DMS153 treated with DMSO at 0.1 percent for 48 hours (cell line): Measurements from ENCODE around the gene MYL11.

Experiments used
- DNase-seq: peaks from one replicate; lab custom pipeline; 2025; ENCODE audit not compliant: unreplicated experiment; lab: John Stamatoyannopoulos, UW

MYL11 gene

GRCh38 chr16:30416624-30417528, 42.3 kb downstream of the MYL11 start:
- DNase-seq = no peak

DNA sequence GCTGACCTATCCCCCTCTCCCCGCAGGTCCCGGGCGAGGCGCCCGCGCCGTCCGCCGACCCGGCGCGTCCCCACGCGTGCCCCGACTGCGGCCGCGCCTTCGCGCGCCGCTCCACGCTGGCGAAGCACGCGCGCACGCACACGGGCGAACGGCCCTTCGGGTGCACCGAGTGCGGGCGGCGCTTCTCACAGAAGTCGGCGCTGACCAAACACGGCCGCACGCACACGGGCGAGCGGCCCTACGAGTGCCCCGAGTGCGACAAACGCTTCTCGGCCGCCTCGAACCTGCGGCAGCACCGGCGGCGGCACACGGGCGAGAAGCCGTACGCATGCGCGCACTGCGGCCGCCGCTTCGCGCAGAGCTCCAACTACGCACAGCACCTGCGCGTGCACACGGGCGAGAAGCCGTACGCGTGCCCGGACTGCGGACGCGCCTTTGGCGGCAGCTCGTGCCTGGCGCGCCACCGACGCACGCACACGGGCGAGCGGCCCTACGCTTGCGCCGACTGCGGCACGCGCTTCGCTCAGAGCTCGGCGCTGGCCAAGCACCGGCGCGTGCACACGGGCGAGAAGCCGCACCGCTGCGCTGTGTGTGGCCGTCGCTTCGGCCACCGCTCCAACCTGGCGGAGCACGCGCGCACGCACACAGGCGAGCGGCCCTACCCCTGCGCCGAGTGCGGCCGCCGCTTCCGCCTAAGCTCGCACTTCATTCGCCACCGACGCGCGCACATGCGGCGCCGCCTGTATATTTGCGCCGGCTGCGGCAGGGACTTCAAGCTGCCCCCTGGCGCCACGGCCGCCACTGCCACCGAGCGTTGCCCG, 43.1 kb downstream of the MYL11 start:
- DNase-seq = peak; percentile 88

- DNase-seq = no peak
Measured at GRCh38 chr16:30418350-30419181, 44.0 kb downstream of the MYL11 start.

DNA sequence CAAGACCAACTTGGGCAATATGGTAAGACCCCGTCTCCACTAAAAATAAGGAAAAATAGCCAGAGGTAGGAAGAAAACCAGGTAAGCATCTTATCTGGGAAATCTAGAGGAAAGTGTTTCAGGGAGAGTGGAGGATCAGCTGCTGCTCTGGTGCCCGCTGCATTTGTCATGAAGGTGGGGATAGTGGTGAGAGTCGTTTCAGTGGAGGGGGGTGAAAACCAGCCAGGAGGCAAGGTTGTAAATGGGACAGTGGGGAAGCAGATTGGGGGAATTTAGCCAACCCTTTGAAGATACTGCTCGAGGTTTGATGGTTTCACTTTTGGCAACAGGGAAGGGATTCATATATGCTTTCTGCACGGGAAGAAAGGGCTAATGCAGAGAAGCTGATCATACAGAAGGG, 46.4 kb downstream of the MYL11 start:
- DNase-seq = no peak
